Neural crest cell (in vitro differentiated cells): Measurements from ENCODE around the gene KIF21B. TPM values are rescaled to one million over a fixed set of nuclear protein-coding genes. Genes with fewer than 3 reads are reported as not detected.

ENCODE experiments used
- DNase-seq: peaks from one replicate; pipeline ENCODE4 v3.0.0; 2021; ENCODE audit warnings: low read depth, mixed read lengths, low spot score
- H3K27ac Mint-ChIP-seq: one replicate; pipeline ENCODE4 v1.8.0; 2021; ENCODE audit warnings: mild to moderate bottlenecking, mixed read lengths; ENCODE audit not compliant: unreplicated experiment
- H3K27me3 Mint-ChIP-seq: 2 replicates; pipeline ENCODE4 v1.8.0; 2021; ENCODE audit warnings: low read depth, mild to moderate bottlenecking, mixed read lengths
- H3K36me3 Mint-ChIP-seq: 2 replicates; pipeline ENCODE4 v1.8.0; 2021; ENCODE audit warnings: low read depth, mild to moderate bottlenecking, mixed read lengths
- H3K4me1 Mint-ChIP-seq: 2 replicates; pipeline ENCODE4 v1.8.0; 2021; ENCODE audit warnings: mixed read lengths
- H3K4me3 Mint-ChIP-seq: one replicate; pipeline ENCODE4 v1.8.0; 2021; ENCODE audit warnings: mild to moderate bottlenecking, mixed read lengths
- H3K9me3 Mint-ChIP-seq: 2 replicates; pipeline ENCODE4 v1.8.0; 2021; ENCODE audit warnings: mixed read lengths
- CTCF ChIP-seq: fragments of 200-600 bp; sonication (generic); conservative IDR thresholded peaks from 2 replicates; pipeline ENCODE4 v1.5.0; 2021; ENCODE audit warnings: antibody characterized with exemption, mild to moderate bottlenecking
- total RNA-seq: library from RNA; stranded (reverse); gene quantifications from 2 replicates; pipeline ENCODE4 v1.2.1, GENCODE V29; 2021

KIF21B gene
- total RNA-seq, 1 donor from 2014 or later: 28.9 TPM

GRCh38 chr1:201061886-201062285 lies 38.4 kb upstream of the KIF21B start:
- H3K9me3 Mint-ChIP-seq: no peaks in the 10 kb centered on the region
- H3K4me3 Mint-ChIP-seq: no peak overlapping the region
- no peak for DNase-seq
- H3K27me3 Mint-ChIP-seq: no peaks in the 10 kb centered on the region
- H3K36me3 Mint-ChIP-seq: no peaks in the 10 kb centered on the region
- peaks cover 17% of the 10 kb centered on the region for H3K4me1 Mint-ChIP-seq
- no peak for TF ChIP-seq CTCF
- no peak overlapping the region for H3K27ac Mint-ChIP-seq

GRCh38 chr1:201061049-201061448 lies 37.5 kb upstream of the KIF21B start:
- no peak overlapping the region for H3K4me3 Mint-ChIP-seq
- TF ChIP-seq CTCF: no peak

GRCh38 chr1:201060586-201060985 lies 37.1 kb upstream of the KIF21B start:
- Mint-ChIP-seq H3K27me3 (no peaks in the 10 kb centered on the region), H3K4me1 (peaks cover 17% of the 10 kb centered on the region), H3K27ac (no peak overlapping the region), H3K9me3 (no peaks in the 10 kb centered on the region), H3K4me3 (no peak overlapping the region), H3K36me3 (no peaks in the 10 kb centered on the region)
- no peak for DNase-seq
- TF ChIP-seq CTCF: no peak

More at GRCh38 chr1:201061049-201061448, 37.5 kb upstream of the KIF21B start:
- H3K4me1 Mint-ChIP-seq: peaks cover 17% of the 10 kb centered on the region
- H3K9me3 Mint-ChIP-seq: no peaks in the 10 kb centered on the region
- no peaks in the 10 kb centered on the region for H3K27me3 Mint-ChIP-seq
- H3K36me3 Mint-ChIP-seq: no peaks in the 10 kb centered on the region
- no peak for DNase-seq
- H3K27ac Mint-ChIP-seq: no peak overlapping the region

GRCh38 chr1:201059871-201060555 lies 36.5 kb upstream of the KIF21B start:
- Mint-ChIP-seq H3K27ac (peak overlapping the region; percentile 82), H3K27me3 (no peaks in the 10 kb centered on the region), H3K4me1 (peaks cover 17% of the 10 kb centered on the region), H3K36me3 (no peaks in the 10 kb centered on the region), H3K9me3 (no peaks in the 10 kb centered on the region), H3K4me3 (no peak overlapping the region)
- no peak for TF ChIP-seq CTCF
- DNase-seq: no peak

GRCh38 chr1:201059401-201059800 lies 35.9 kb upstream of the KIF21B start:
- Mint-ChIP-seq H3K4me1 (peaks cover 19% of the 10 kb centered on the region), H3K9me3 (no peaks in the 10 kb centered on the region), H3K27me3 (no peaks in the 10 kb centered on the region), H3K27ac (no peak overlapping the region), H3K4me3 (no peak overlapping the region), H3K36me3 (no peaks in the 10 kb centered on the region)
- no peak for TF ChIP-seq CTCF
- no peak for DNase-seq
